Neuronal stem cell (in vitro differentiated cells): Measurements from ENCODE around the gene KANK3.

Experiments
- DNase-seq: peaks from one replicate; pipeline ENCODE4 v3.0.0-alpha.2; 2013; ENCODE audit warnings: low spot score
- H2AFZ ChIP-seq: one replicate; pipeline ENCODE4 v1.6.1; 2013; ENCODE audit warnings: mild to moderate bottlenecking, low read length, inconsistent platforms
- H2AK5ac ChIP-seq: 2 replicates; pipeline ENCODE4 v1.6.1; 2013; ENCODE audit warnings: low read depth, mild to moderate bottlenecking, inconsistent platforms, low read length, moderate library complexity, mixed read lengths
- H2BK120ac ChIP-seq: 2 replicates; pipeline ENCODE4 v1.6.1; 2013; ENCODE audit warnings: low read depth, mild to moderate bottlenecking, inconsistent platforms, low read length, moderate library complexity, mixed read lengths
- H2BK12ac ChIP-seq: one replicate; pipeline ENCODE4 v1.6.1; 2013; ENCODE audit warnings: low read length, inconsistent platforms
- H2BK15ac ChIP-seq: 2 replicates; pipeline ENCODE4 v1.6.1; 2013; ENCODE audit warnings: mild to moderate bottlenecking, low read length, inconsistent platforms, mixed read lengths
- H2BK5ac ChIP-seq: one replicate; pipeline ENCODE4 v1.6.1; 2013; ENCODE audit warnings: inconsistent platforms, mild to moderate bottlenecking, low read length, moderate library complexity
- H3K14ac ChIP-seq: one replicate; pipeline ENCODE4 v1.6.1; 2013; ENCODE audit warnings: low read length, inconsistent platforms
- H3K18ac ChIP-seq: 2 replicates; pipeline ENCODE4 v1.6.1; 2013; ENCODE audit warnings: low read length, inconsistent platforms
- H3K23ac ChIP-seq: 2 replicates; pipeline ENCODE4 v1.6.1; 2013; ENCODE audit warnings: low read depth, mild to moderate bottlenecking, mixed read lengths, low read length, inconsistent platforms; ENCODE audit not compliant: poor library complexity
- H3K27ac ChIP-seq: replicated peaks from 3 replicates; pipeline ENCODE4 v1.5.1; 2013; ENCODE audit warnings: low read length, inconsistent platforms
- H3K27me3 ChIP-seq, 3 experiments: 2 replicates each; pipeline ENCODE4 v1.6.1; 2013; ENCODE audit warnings: low read length in 3 of 3, mild to moderate bottlenecking in 2 of 3, inconsistent platforms in 1 of 3, low read depth in 1 of 3, mixed read lengths in 1 of 3, moderate library complexity in 1 of 3; ENCODE audit not compliant: control insufficient read depth in 3 of 3, insufficient read depth in 3 of 3
- H3K36me3 ChIP-seq, 2 donors: replicated peaks in 1 of 2; 2 replicates each; pipeline ENCODE4 v1.6.1; 2013; ENCODE audit warnings: low read length in 2 of 2; ENCODE audit not compliant: control insufficient read depth in 2 of 2, insufficient read depth in 2 of 2
- H3K4ac ChIP-seq: 2 replicates; pipeline ENCODE4 v1.6.1; 2013; ENCODE audit warnings: inconsistent platforms, mild to moderate bottlenecking, low read length, moderate library complexity
- H3K4me1 ChIP-seq, 2 donors: 1 replicate in 1 of 2; 2 replicates in 1 of 2; pipeline ENCODE4 v1.6.1; 2013; ENCODE audit warnings: low read length in 2 of 2, low read depth in 1 of 2; ENCODE audit not compliant: control insufficient read depth in 2 of 2, insufficient read depth in 1 of 2
- H3K4me2 ChIP-seq: one replicate; pipeline ENCODE4 v1.6.1; 2013; ENCODE audit warnings: mild to moderate bottlenecking, low read length, inconsistent platforms; ENCODE audit not compliant: insufficient read depth, poor library complexity, severe bottlenecking
- H3K4me3 ChIP-seq, 2 donors: 2 replicates each; pipeline ENCODE4 v1.5.1; 2013; ENCODE audit warnings: low read length in 2 of 2, mild to moderate bottlenecking in 2 of 2, inconsistent platforms in 1 of 2, moderate library complexity in 1 of 2
- H3K79me1 ChIP-seq: one replicate; pipeline ENCODE4 v1.6.1; 2013; ENCODE audit warnings: low read depth, mild to moderate bottlenecking, inconsistent platforms, low read length, moderate library complexity
- H3K9ac ChIP-seq: one replicate; pipeline ENCODE4 v1.6.1; 2013; ENCODE audit warnings: mild to moderate bottlenecking, low read depth, low read length, inconsistent platforms; ENCODE audit not compliant: poor library complexity
- H3K9me3 ChIP-seq, 2 donors: replicated peaks in 1 of 2; 2 replicates each; pipeline versions ENCODE3 to v1.6.1; 2013; ENCODE audit warnings: low read length in 2 of 2, mild to moderate bottlenecking in 2 of 2, inconsistent platforms in 1 of 2, low read depth in 1 of 2, mixed read lengths in 1 of 2, moderate library complexity in 1 of 2; ENCODE audit not compliant: control insufficient read depth in 2 of 2, insufficient read depth in 1 of 2
- H4K8ac ChIP-seq: one replicate; pipeline ENCODE4 v1.6.1; 2013; ENCODE audit warnings: low read depth, mild to moderate bottlenecking, inconsistent platforms, low read length, moderate library complexity
- H4K91ac ChIP-seq: one replicate; pipeline ENCODE4 v1.6.1; 2013; ENCODE audit warnings: low read length, low read depth, mild to moderate bottlenecking, inconsistent platforms; ENCODE audit not compliant: poor library complexity
- WGBS, 2 donors: extraction: QIAGEN DNeasy Blood & Tissue Kit; methylation state at CpG; one replicate each; pipeline ENCODE4 v1.1.7; 2013; ENCODE audit warnings: missing lambda C conversion rate in 2 of 2, mixed read lengths in 1 of 2; ENCODE audit not compliant: insufficient read length in 2 of 2, insufficient replicate concordance in 1 of 2; ENCODE audit errors: extremely low coverage in 2 of 2; 5-methylcytosine and 5-hydroxymethylcytosine counted together

KANK3 gene

DNA sequence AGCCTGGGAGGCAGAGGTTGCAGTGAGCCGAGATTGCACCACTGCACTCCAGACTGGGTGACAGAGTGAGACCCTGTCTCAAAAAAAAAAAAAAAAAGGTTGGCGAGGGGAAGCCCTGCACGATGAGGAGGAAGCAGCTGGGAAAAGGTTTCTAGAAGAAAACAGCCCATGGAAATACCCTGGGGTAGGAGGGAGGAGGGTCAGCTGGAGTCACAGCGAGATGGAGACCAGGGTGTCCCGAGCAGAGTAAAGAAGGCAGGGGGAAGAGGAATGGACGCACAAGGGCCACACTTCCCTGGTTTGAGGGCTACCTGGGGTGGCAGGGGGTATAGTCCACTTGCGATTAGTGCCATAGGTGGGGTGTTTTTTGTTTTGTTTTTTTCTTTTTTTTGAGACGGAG lies 6.4 kb downstream of the KANK3 start:
- Histone ChIP-seq H3K4ac (no peak overlapping the region), H4K91ac (no peak overlapping the region), H3K9ac (no peak overlapping the region), H3K4me2 (no peak overlapping the region), H3K36me3 (no peaks in the 10 kb centered on the region), H3K14ac (no peak overlapping the region), H2BK5ac (no peak overlapping the region), H2BK15ac (no peak overlapping the region), H3K18ac (no peak overlapping the region), H2BK120ac (no peak overlapping the region), H3K27me3 (peaks cover 23 to 73% (median 54%) of the 10 kb centered on the region in 3 experiments), H3K4me1 (peaks cover 5 to 9% of the 10 kb centered on the region in 2 donors), H3K9me3 (no peaks in the 10 kb centered on the region), H2BK12ac (no peak overlapping the region), H4K8ac (no peak overlapping the region), H3K23ac (no peak overlapping the region), H3K27ac (no peak overlapping the region), H2AFZ (no peak overlapping the region), H3K79me1 (no peaks in the 10 kb centered on the region), H3K4me3 (no peak overlapping the region), H2AK5ac (no peak overlapping the region)
- no peak for DNase-seq
- WGBS, 2 donors: no CpG with 5 or more reads among the region's 8 CpGs

DNA sequence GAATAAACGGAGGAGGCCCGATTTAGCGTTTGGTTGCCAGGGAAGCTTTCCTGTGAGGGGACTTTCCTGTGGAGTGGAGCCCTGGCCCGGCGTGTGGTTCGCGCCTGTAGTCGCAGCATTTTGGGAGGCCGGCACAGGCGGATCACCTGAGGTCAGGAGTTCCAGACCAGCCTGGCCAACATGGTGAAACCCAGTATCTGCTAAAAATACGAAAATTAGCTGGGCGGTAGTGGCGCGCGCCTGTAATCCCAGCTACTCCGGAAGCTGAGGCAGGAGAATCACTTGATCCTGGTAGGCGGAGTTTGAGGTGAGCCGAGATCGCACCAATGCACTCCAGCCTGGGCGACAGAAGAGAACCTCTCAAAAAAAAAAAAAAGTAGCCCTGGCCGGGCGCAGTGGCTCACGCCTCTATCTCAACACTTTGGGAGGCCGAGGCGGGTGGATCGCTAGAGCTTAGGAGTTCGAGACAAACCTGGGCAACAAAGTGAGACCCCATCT lies 6.9 kb downstream of the KANK3 start:
- no peaks in the 10 kb centered on the region for H3K9me3 ChIP-seq
- DNase-seq: no peak
- no peak overlapping the region for H3K4ac ChIP-seq
- H2BK5ac ChIP-seq: no peak overlapping the region
- no peak overlapping the region for H3K4me2 ChIP-seq
- H3K4me3 ChIP-seq: no peak overlapping the region
- peaks cover 23 to 73% (median 56%) of the 10 kb centered on the region in 3 experiments for H3K27me3 ChIP-seq
- H3K14ac ChIP-seq: no peak overlapping the region
- H2AK5ac ChIP-seq: no peak overlapping the region
- H2AFZ ChIP-seq: no peak overlapping the region
- H2BK120ac ChIP-seq: no peak overlapping the region
- no peak overlapping the region for H2BK12ac ChIP-seq
- H3K79me1 ChIP-seq: no peaks in the 10 kb centered on the region
- H3K18ac ChIP-seq: no peak overlapping the region
- H2BK15ac ChIP-seq: no peak overlapping the region
- no peak overlapping the region for H3K27ac ChIP-seq
- no peak overlapping the region for H3K9ac ChIP-seq
- WGBS, 2 donors: no CpG with 5 or more reads among the region's 27 CpGs
- no peak overlapping the region for H3K23ac ChIP-seq
- no peak overlapping the region for H4K8ac ChIP-seq
- H3K4me1 ChIP-seq: peaks cover 5 to 9% of the 10 kb centered on the region in 2 donors
- H3K36me3 ChIP-seq: no peaks in the 10 kb centered on the region
- H4K91ac ChIP-seq: no peak overlapping the region

DNA sequence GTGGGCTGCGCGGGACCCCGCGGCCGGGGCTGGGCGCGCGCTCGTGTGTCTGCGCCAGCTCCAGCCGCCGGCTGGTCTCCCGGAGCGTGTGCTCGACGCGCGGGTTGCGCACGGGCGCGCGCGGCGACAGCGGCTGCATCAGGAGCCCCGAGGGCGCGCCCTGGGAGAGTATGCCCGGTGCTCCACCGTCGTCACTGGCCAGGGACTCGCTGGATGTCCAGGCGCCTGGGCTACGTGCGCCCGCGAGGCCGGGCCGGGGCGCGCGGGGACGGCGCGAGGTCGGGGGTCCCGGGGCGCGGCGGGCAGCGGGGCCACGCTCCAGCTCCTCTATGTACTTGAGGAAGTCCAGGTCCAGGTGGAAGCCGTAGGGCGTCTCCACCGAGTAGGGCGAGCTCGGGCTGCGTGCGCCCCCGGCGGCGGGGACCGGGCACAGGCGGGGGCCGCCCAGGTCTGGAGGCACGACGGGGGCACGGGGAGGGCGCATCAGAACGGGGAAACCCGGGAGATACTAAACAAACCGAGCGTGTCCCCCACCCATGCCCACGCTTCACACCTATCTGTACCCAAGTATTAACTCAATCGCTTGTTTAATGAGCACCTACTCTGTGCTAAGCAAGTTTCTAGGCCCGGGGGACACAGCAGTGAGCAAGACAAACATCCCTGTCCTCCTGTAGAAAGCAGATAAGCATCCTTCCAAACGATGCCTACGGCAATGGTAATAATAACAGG lies 7.6 kb downstream of the KANK3 start:
- Histone ChIP-seq H3K4me2 (peak overlapping the region; percentile 62), H2AK5ac (no peak overlapping the region), H3K27ac (no peak overlapping the region), H3K27me3 (peaks cover 23 to 69% (median 55%) of the 10 kb centered on the region in 3 experiments), H2AFZ (peak overlapping the region; percentile 96), H3K4ac (no peak overlapping the region), H2BK15ac (no peak overlapping the region), H3K4me1 (peaks cover 3 to 5% of the 10 kb centered on the region in 2 donors), H2BK5ac (peak overlapping the region; percentile 24), H3K14ac (no peak overlapping the region), H3K18ac (peak overlapping the region; percentile 59), H2BK120ac (no peak overlapping the region), H3K36me3 (no peaks in the 10 kb centered on the region), H3K9me3 (no peaks in the 10 kb centered on the region), H3K79me1 (no peaks in the 10 kb centered on the region), H3K4me3 (peak overlapping the region; percentile 47 to 79), H3K23ac (no peak overlapping the region), H3K9ac (peak overlapping the region; percentile 60), H4K8ac (no peak overlapping the region), H4K91ac (no peak overlapping the region), H2BK12ac (no peak overlapping the region)
- DNase-seq: no peak
- WGBS, 2 donors: no CpG with 5 or more reads among the region's 79 CpGs

DNA sequence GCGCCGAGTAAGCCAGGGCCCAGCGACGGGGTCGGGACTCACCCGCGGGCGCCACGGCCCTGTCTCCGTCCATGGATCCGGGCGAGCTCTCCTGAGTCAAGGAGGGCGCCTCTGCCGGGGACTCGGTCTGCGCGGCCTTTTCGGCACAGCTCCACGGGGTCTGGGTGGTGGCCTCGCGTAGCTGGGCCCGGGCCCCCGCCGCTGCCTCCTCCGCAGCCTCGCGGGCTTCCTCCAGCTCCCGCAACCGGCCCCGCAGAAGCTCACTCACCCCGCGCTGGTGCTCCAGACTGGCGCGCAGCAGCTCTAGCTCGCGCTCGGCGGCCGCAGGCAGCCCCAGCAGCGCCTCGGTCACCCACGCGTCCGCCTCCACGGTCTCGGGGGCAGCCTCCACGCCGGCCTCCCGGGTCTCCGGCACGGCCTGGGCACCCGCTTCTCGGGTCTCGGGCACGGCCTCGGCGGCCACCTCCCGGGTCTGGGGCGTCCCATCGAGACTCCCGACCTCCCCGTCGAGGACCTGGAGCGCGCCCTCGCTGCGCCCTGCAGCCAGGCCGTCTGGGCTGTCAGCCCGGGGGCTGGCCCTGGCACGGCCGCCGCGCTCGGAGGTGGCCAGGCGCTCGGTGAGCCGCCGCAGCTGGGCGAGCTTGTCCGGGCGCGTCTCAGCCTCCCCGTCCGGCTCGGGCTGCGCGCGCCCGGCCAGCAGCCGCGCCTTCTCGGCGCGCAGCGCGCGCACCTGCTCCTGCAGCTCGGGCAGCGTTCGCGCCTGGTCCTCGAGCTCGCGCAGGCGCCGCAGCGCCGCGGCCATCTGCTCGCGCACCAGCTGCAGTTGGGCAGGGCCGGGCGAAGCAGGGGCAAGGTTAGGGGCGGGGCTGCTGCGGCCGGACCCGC lies 8.4 kb downstream of the KANK3 start:
- H3K23ac ChIP-seq: peak overlapping the region; percentile 80
- H3K18ac ChIP-seq: peak overlapping the region; percentile 93
- peak overlapping the region; percentile 96 for H2AFZ ChIP-seq
- no peaks in the 10 kb centered on the region for H3K9me3 ChIP-seq
- no peak overlapping the region for H3K14ac ChIP-seq
- no CpG with 5 or more reads among the region's 117 CpGs for WGBS, 2 donors
- peak overlapping the region; percentile 37 for H2BK15ac ChIP-seq
- DNase-seq: peak; percentile 73
- H2BK120ac ChIP-seq: no peak overlapping the region
- peak overlapping the region; percentile 82 for H2BK5ac ChIP-seq
- H3K27ac ChIP-seq: no peak overlapping the region
- H3K9ac ChIP-seq: peak overlapping the region; percentile 70
- H2AK5ac ChIP-seq: peak overlapping the region; percentile 97
- H2BK12ac ChIP-seq: peak overlapping the region; percentile 24
- peak overlapping the region; percentile 43 for H4K8ac ChIP-seq
- H4K91ac ChIP-seq: no peak overlapping the region
- H3K4me3 ChIP-seq: peak overlapping the region; percentile 47 to 79
- H3K27me3 ChIP-seq: peaks cover 23 to 71% (median 54%) of the 10 kb centered on the region in 3 experiments
- H3K4me2 ChIP-seq: peak overlapping the region; percentile 62
- H3K79me1 ChIP-seq: no peaks in the 10 kb centered on the region
- H3K4me1 ChIP-seq: peaks cover 1 to 3% of the 10 kb centered on the region in 2 donors
- H3K4ac ChIP-seq: no peak overlapping the region
- H3K36me3 ChIP-seq: no peaks in the 10 kb centered on the region
